Peyer's patch (tissue), 4 donors: ENCODE measurements around the gene GNGT2.

Experiments
- POLR2A ChIP-seq, 2 donors: fragments of 450-650 bp; IDR thresholded peaks; one replicate each; pipeline ENCODE4 v1.5.1; 2017; ENCODE audit warnings: antibody characterized with exemption in 2 of 2, mild to moderate bottlenecking in 2 of 2, moderate library complexity in 2 of 2
- TF ChIP-seq, protein P1 (sequence below), 6 experiments: fragments of 450-650 bp in 4 of 6; fragments of 200-600 bp in 2 of 6; sonication (generic) in 1 of 6; IDR thresholded peaks; one replicate each; pipeline ENCODE4 v1.5.1; 2017 to 2019; ENCODE audit warnings: antibody characterized with exemption in 6 of 6, mild to moderate bottlenecking in 3 of 6, moderate library complexity in 1 of 6

GRCh38 chr17:49213399-49213798 is 3.0 kb upstream of the GNGT2 start:
- TF ChIP-seq, protein P1, sequence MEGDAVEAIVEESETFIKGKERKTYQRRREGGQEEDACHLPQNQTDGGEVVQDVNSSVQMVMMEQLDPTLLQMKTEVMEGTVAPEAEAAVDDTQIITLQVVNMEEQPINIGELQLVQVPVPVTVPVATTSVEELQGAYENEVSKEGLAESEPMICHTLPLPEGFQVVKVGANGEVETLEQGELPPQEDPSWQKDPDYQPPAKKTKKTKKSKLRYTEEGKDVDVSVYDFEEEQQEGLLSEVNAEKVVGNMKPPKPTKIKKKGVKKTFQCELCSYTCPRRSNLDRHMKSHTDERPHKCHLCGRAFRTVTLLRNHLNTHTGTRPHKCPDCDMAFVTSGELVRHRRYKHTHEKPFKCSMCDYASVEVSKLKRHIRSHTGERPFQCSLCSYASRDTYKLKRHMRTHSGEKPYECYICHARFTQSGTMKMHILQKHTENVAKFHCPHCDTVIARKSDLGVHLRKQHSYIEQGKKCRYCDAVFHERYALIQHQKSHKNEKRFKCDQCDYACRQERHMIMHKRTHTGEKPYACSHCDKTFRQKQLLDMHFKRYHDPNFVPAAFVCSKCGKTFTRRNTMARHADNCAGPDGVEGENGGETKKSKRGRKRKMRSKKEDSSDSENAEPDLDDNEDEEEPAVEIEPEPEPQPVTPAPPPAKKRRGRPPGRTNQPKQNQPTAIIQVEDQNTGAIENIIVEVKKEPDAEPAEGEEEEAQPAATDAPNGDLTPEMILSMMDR (IDR thresholded peaks at IDR 0.05): no peak
- TF ChIP-seq POLR2A (IDR thresholded peaks at IDR 0.05): no peak
